Measurements from ENCODE around the gene SLC37A4. TPM values are rescaled to one million over a fixed set of nuclear protein-coding genes. Genes with fewer than 3 reads are reported as not detected.

SLC37A4 gene
- total RNA-seq, 1 experiment from 2014 or later, result 108 TPM

DNA sequence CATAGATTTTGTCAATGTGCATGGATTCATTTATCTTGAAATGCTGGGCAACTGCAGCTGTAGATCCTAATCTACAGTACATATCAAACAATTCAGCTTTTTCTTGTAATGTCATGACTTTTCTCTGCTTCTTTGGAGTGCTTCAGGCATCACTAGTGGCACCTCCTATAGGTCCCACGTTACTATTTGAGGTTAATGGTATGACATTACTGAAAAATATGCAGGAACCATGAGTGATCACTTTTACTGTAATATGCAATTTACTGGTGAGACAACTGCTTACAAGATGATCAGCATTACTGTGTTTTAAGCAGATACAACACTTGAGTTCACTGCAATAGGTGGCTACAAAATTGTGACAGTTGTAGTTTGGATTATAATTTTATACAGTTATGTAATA lies 29.8 kb downstream of the SLC37A4 start:
- H3K9me3 ChIP-seq, result no peaks in the 10 kb centered on the region
- H3K4me1 ChIP-seq, result peaks cover 12% of the 10 kb centered on the region
- no peak for DNase-seq
- Mint-ChIP-seq H3K9me3 (ENCODE audit: unreplicated experiment) (no peaks in the 10 kb centered on the region), H3K4me1 (ENCODE audit: low read depth, unreplicated experiment) (peaks cover 24% of the 10 kb centered on the region), H3K36me3 (ENCODE audit: insufficient read depth, unreplicated experiment) (peaks cover 84% of the 10 kb centered on the region), H3K27ac (ENCODE audit: unreplicated experiment) (no peak overlapping the region), H3K4me3 (ENCODE audit: unreplicated experiment) (peak overlapping the region; percentile 25), H3K27me3 (ENCODE audit: insufficient read depth, unreplicated experiment) (no peaks in the 10 kb centered on the region)
- H3K36me3 ChIP-seq (ENCODE audit: control insufficient read depth, insufficient read depth, low read length), result peaks cover 15% of the 10 kb centered on the region
- TF ChIP-seq, protein P1, sequence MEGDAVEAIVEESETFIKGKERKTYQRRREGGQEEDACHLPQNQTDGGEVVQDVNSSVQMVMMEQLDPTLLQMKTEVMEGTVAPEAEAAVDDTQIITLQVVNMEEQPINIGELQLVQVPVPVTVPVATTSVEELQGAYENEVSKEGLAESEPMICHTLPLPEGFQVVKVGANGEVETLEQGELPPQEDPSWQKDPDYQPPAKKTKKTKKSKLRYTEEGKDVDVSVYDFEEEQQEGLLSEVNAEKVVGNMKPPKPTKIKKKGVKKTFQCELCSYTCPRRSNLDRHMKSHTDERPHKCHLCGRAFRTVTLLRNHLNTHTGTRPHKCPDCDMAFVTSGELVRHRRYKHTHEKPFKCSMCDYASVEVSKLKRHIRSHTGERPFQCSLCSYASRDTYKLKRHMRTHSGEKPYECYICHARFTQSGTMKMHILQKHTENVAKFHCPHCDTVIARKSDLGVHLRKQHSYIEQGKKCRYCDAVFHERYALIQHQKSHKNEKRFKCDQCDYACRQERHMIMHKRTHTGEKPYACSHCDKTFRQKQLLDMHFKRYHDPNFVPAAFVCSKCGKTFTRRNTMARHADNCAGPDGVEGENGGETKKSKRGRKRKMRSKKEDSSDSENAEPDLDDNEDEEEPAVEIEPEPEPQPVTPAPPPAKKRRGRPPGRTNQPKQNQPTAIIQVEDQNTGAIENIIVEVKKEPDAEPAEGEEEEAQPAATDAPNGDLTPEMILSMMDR (IDR thresholded peaks at IDR 0.05; ENCODE audit: insufficient read depth in 1 of 2, low read depth in 1 of 2, low read length in 1 of 2, severe bottlenecking in 1 of 2, unreplicated experiment in 1 of 2), result no peak
- ChIA-PET CTCF (interaction anchor here (0.9 kb wide), 1 partner anchor 70 kb away, joined by 3 read pairs; no protein-coding TSS in a partner anchor), POLR2A (no interaction called here)
- intact Hi-C loops (cut with micrococcal nuclease; ENCODE audit: unreplicated experiment), result no loop called here
- H3K4me3 ChIP-seq (ENCODE audit: low read depth, low read length), result no peak overlapping the region
- H3K27me3 ChIP-seq (replicated peaks; ENCODE audit: control insufficient read depth, insufficient read depth, low read length), result no peaks in the 10 kb centered on the region
- BruUV-seq (replicated peaks), result no TSS peak

DNA sequence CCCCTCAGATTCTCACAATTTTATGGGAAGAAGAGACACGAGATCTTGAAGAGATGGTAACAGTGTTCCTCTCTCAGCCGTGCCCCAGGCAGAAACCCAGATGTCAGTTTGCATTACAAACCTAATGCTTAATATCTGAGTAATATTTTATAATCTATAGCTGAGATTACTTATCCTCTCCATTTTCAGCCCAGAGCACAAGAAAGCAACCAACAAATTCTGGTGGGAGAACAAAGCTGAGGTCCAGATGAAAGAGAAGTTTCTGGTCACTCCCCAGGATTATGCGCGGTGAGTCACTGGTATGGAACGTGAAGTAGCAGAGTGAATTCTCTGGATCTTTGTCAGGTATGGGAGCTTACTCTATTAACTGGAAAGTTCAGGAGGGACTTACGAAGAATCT lies 31.9 kb downstream of the SLC37A4 start:
- Histone ChIP-seq H3K9me3 (no peaks in the 10 kb centered on the region), H3K27me3 (replicated peaks; ENCODE audit: control insufficient read depth, insufficient read depth, low read length) (no peaks in the 10 kb centered on the region), H3K36me3 (ENCODE audit: control insufficient read depth, insufficient read depth, low read length) (peaks cover 15% of the 10 kb centered on the region), H3K4me1 (peaks cover 17% of the 10 kb centered on the region), H3K4me3 (ENCODE audit: low read depth, low read length) (peak overlapping the region; percentile 75)
- no peaks in the 10 kb centered on the region for H3K9me3 Mint-ChIP-seq (ENCODE audit: unreplicated experiment)
- peak overlapping the region; percentile 96 for H3K4me3 Mint-ChIP-seq (ENCODE audit: unreplicated experiment)
- peak overlapping the region; percentile 94 for H3K27ac Mint-ChIP-seq (ENCODE audit: unreplicated experiment)
- BruUV-seq (replicated peaks), result TSS peak; percentile 52
- ChIA-PET CTCF (interaction anchor here (0.7 to 1.0 kb wide), 3 partner anchors 57 to 309 kb away, joined by 3 to 5 read pairs (median 3); no protein-coding TSS in a partner anchor), POLR2A (interaction anchor here (0.5 to 2.6 kb wide), 13 partner anchors 11 to 563 kb away, joined by 3 to 24 read pairs (median 4); partner anchors contain the start of genes HMBS, RPS25 and TRAPPC4)
- intact Hi-C loops (cut with micrococcal nuclease; ENCODE audit: unreplicated experiment), result loop anchor here (1.0 kb wide), 3 partner anchors 19 to 58 kb away; partner anchors contain the start of genes HYOU1, RPS25 and TRAPPC4
- peaks cover 63% of the 10 kb centered on the region for H3K36me3 Mint-ChIP-seq (ENCODE audit: insufficient read depth, unreplicated experiment)
- TF ChIP-seq, protein P1 (IDR thresholded peaks at IDR 0.05; ENCODE audit: insufficient read depth in 1 of 2, low read depth in 1 of 2, low read length in 1 of 2, severe bottlenecking in 1 of 2, unreplicated experiment in 1 of 2), result no peak
- DNase-seq, result peak; percentile 86 to 87
- peaks cover 24% of the 10 kb centered on the region for H3K4me1 Mint-ChIP-seq (ENCODE audit: low read depth, unreplicated experiment)
- H3K27me3 Mint-ChIP-seq (ENCODE audit: insufficient read depth, unreplicated experiment), result no peaks in the 10 kb centered on the region

DNA sequence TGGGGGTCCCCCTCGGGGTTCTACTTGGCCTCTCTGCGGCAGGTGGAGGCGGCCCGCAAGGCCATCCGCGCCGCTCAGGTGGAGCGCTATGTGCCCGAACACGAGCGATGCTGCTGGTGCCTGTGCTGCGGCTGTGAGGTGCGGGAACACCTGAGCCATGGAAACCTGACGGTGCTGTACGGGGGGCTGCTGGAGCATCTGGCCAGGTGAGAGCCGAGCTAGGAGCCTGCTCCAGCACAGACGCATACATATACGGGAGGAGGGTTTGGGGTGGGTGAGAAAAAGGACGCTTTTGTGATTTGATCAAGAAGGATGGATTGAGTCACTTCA lies 32.3 kb downstream of the SLC37A4 start:
- Histone ChIP-seq H3K4me1 (peaks cover 17% of the 10 kb centered on the region), H3K9me3 (no peaks in the 10 kb centered on the region), H3K27me3 (replicated peaks; ENCODE audit: control insufficient read depth, insufficient read depth, low read length) (no peaks in the 10 kb centered on the region), H3K36me3 (ENCODE audit: control insufficient read depth, insufficient read depth, low read length) (peaks cover 15% of the 10 kb centered on the region), H3K4me3 (ENCODE audit: low read depth, low read length) (peak overlapping the region; percentile 75)
- H3K4me1 Mint-ChIP-seq (ENCODE audit: low read depth, unreplicated experiment), result peaks cover 24% of the 10 kb centered on the region
- TF ChIP-seq, protein P1 (IDR thresholded peaks at IDR 0.05; ENCODE audit: insufficient read depth in 1 of 2, low read depth in 1 of 2, low read length in 1 of 2, severe bottlenecking in 1 of 2, unreplicated experiment in 1 of 2), result no peak
- no TSS peak for BruUV-seq (replicated peaks)
- peak overlapping the region; percentile 96 for H3K4me3 Mint-ChIP-seq (ENCODE audit: unreplicated experiment)
- peak overlapping the region; percentile 94 for H3K27ac Mint-ChIP-seq (ENCODE audit: unreplicated experiment)
- H3K27me3 Mint-ChIP-seq (ENCODE audit: insufficient read depth, unreplicated experiment), result no peaks in the 10 kb centered on the region
- peaks cover 59% of the 10 kb centered on the region for H3K36me3 Mint-ChIP-seq (ENCODE audit: insufficient read depth, unreplicated experiment)
- DNase-seq, result no peak
- ChIA-PET POLR2A (interaction anchor here (0.5 to 2.6 kb wide), 13 partner anchors 12 to 123 kb away, joined by 3 to 24 read pairs (median 6); partner anchors contain the start of genes DPAGT1, RPS25, TRAPPC4 and VPS11), CTCF (interaction anchor here (0.7 to 1.1 kb wide), 4 partner anchors 57 to 309 kb away, joined by 3 to 5 read pairs (median 3); no protein-coding TSS in a partner anchor)
- intact Hi-C loops (cut with micrococcal nuclease; ENCODE audit: unreplicated experiment), result loop anchor here (1.0 kb wide), 3 partner anchors 20 to 59 kb away; partner anchors contain the start of genes HYOU1, RPS25 and TRAPPC4
- no peaks in the 10 kb centered on the region for H3K9me3 Mint-ChIP-seq (ENCODE audit: unreplicated experiment)

All from Caco-2 (cell line).